Measurements from ENCODE around the gene ZBTB7A. TPM values are rescaled to one million over a fixed set of nuclear protein-coding genes. Genes with fewer than 3 reads are reported as not detected.

ZBTB7A gene
- total RNA-seq, 1 experiment from 2014 or later = 25.9 TPM

DNA sequence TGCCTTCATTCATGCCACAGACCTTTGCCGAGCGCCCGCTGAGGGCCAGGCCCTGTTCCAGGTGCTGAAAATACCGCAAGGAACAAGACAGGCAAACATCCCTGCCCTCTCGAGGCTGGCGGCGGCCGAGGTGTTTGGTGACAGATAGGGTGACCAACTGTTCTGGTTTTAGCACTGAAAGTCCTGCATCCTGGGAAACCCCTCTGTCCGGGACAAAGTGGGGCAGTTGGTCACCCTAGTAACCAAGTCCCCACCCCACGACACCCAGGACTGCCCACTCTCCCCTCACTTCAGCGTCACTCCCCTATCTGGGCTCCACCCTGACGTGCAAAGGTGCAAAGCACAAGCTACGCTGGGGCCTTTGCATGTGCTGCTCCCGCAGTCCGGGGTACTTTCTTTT lies 17.3 kb downstream of the ZBTB7A start:
- Histone ChIP-seq H3K27ac (ENCODE audit: low read depth, low read length, poor library complexity, severe bottlenecking) (no peak overlapping the region), H3K4me1 (ENCODE audit: insufficient read depth, low read length, poor library complexity, severe bottlenecking) (no peaks in the 10 kb centered on the region), H3K4me3 (ENCODE audit: low read depth, low read length, poor library complexity, severe bottlenecking) (no peak overlapping the region), H3K36me3 (ENCODE audit: insufficient read depth, low read length, poor library complexity, severe bottlenecking) (peaks cover 31% of the 10 kb centered on the region), H3K27me3 (replicated peaks; ENCODE audit: insufficient read depth, low read depth, low read length, poor library complexity) (no peaks in the 10 kb centered on the region), H3K9me3 (ENCODE audit: low read depth, low read length, poor library complexity, severe bottlenecking) (no peaks in the 10 kb centered on the region)
- BruUV-seq (replicated peaks) = no TSS peak
- POLR2A ChIA-PET (ENCODE audit: low non-redundant PET) = no interaction called here
- intact Hi-C loops (cut with micrococcal nuclease; ENCODE audit: unreplicated experiment) = no loop called here
- CTCF ChIA-PET = no interaction called here
- TF ChIP-seq, protein P1, sequence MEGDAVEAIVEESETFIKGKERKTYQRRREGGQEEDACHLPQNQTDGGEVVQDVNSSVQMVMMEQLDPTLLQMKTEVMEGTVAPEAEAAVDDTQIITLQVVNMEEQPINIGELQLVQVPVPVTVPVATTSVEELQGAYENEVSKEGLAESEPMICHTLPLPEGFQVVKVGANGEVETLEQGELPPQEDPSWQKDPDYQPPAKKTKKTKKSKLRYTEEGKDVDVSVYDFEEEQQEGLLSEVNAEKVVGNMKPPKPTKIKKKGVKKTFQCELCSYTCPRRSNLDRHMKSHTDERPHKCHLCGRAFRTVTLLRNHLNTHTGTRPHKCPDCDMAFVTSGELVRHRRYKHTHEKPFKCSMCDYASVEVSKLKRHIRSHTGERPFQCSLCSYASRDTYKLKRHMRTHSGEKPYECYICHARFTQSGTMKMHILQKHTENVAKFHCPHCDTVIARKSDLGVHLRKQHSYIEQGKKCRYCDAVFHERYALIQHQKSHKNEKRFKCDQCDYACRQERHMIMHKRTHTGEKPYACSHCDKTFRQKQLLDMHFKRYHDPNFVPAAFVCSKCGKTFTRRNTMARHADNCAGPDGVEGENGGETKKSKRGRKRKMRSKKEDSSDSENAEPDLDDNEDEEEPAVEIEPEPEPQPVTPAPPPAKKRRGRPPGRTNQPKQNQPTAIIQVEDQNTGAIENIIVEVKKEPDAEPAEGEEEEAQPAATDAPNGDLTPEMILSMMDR (conservative IDR thresholded peaks at IDR 0.05; ENCODE audit: low read depth, low read length) = no peak
- no peak for DNase-seq (ENCODE audit: low spot score)

DNA sequence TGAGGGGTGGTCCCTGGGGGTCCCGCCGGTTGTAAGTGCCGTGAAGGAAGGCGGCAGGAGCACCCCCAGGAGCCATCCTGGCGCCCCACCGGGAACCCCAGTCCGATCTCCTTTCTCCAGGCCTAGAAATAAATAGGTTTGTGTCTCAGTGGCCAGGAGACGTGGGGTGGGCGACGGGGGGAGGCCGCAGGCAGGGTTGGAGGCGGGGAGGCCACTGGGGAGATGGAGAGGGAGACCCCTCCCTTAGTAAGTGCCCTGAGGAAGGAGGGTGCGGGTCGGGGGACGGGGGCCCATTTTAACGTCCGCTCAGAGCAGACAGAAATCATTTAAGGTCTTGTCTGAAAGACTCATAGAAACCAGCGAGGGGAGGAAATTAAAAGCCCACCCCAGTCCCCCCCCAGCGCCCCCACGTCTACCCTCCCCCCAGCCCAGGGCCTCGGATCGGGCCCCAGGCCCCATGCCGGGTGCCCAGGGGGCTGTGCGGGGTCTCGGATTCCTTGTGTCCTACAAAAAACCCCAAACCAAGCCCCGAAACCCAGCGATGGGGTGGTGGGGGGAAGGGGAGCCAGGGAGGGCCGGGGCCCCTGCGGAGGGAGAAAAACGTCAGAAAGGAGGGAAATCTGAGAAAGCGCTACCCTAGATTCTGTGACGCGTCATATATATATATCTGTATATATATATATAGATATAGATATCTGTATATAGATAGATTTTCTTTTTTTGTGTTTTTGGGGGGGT lies 19.6 kb downstream of the ZBTB7A start:
- BruUV-seq (replicated peaks) = no TSS peak
- Histone ChIP-seq H3K27me3 (replicated peaks; ENCODE audit: insufficient read depth, low read depth, low read length, poor library complexity) (no peaks in the 10 kb centered on the region), H3K4me3 (ENCODE audit: low read depth, low read length, poor library complexity, severe bottlenecking) (no peak overlapping the region), H3K27ac (ENCODE audit: low read depth, low read length, poor library complexity, severe bottlenecking) (no peak overlapping the region), H3K9me3 (ENCODE audit: low read depth, low read length, poor library complexity, severe bottlenecking) (no peaks in the 10 kb centered on the region), H3K4me1 (ENCODE audit: insufficient read depth, low read length, poor library complexity, severe bottlenecking) (no peaks in the 10 kb centered on the region), H3K36me3 (ENCODE audit: insufficient read depth, low read length, poor library complexity, severe bottlenecking) (peaks cover 14% of the 10 kb centered on the region)
- ChIA-PET POLR2A (ENCODE audit: low non-redundant PET) (no interaction called here), CTCF (no interaction called here)
- TF ChIP-seq, protein P1 (conservative IDR thresholded peaks at IDR 0.05; ENCODE audit: low read depth, low read length) = no peak
- no peak for TF ChIP-seq EZH2 (IDR thresholded peaks at IDR 0.05; ENCODE audit: borderline replicate concordance, low read depth, low read length, poor library complexity, severe bottlenecking)
- no peak for DNase-seq (ENCODE audit: low spot score)
- intact Hi-C loops (cut with micrococcal nuclease; ENCODE audit: unreplicated experiment) = no loop called here

DNA sequence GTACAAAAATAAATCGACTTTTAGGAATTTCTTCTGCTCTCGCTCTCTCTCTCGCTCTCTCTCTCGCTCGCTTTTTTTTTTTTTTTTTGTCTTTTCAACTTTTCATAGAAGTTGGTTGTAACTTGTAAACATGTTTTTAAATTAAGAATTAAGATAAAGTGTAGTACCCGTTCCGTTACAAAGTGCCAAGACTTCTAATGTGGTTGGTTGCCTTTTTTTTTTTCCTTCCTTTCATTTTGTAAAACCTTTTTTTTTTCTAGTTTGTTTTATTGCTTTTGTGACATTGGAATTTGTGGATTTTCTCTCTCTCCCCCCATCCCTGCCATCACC lies 20.4 kb downstream of the ZBTB7A start:
- TSS peak; percentile 38 for BruUV-seq (replicated peaks)
- H3K4me3 ChIP-seq (ENCODE audit: low read depth, low read length, poor library complexity, severe bottlenecking) = no peak overlapping the region
- intact Hi-C loops (cut with micrococcal nuclease; ENCODE audit: unreplicated experiment) = no loop called here
- ChIA-PET CTCF (no interaction called here), POLR2A (ENCODE audit: low non-redundant PET) (no interaction called here)
- no peak overlapping the region for H3K27ac ChIP-seq (ENCODE audit: low read depth, low read length, poor library complexity, severe bottlenecking)
- no peaks in the 10 kb centered on the region for H3K27me3 ChIP-seq (replicated peaks; ENCODE audit: insufficient read depth, low read depth, low read length, poor library complexity)
- H3K9me3 ChIP-seq (ENCODE audit: low read depth, low read length, poor library complexity, severe bottlenecking) = no peaks in the 10 kb centered on the region
- peaks cover 10% of the 10 kb centered on the region for H3K36me3 ChIP-seq (ENCODE audit: insufficient read depth, low read length, poor library complexity, severe bottlenecking)
- H3K4me1 ChIP-seq (ENCODE audit: insufficient read depth, low read length, poor library complexity, severe bottlenecking) = no peaks in the 10 kb centered on the region
- no peak for DNase-seq (ENCODE audit: low spot score)
- TF ChIP-seq, protein P1 (conservative IDR thresholded peaks at IDR 0.05; ENCODE audit: low read depth, low read length) = no peak
- no peak for TF ChIP-seq EZH2 (IDR thresholded peaks at IDR 0.05; ENCODE audit: borderline replicate concordance, low read depth, low read length, poor library complexity, severe bottlenecking)

All from A673 (cell line).